ENCODE results near the gene PMFBP1.

The PMFBP1 gene

DNA sequence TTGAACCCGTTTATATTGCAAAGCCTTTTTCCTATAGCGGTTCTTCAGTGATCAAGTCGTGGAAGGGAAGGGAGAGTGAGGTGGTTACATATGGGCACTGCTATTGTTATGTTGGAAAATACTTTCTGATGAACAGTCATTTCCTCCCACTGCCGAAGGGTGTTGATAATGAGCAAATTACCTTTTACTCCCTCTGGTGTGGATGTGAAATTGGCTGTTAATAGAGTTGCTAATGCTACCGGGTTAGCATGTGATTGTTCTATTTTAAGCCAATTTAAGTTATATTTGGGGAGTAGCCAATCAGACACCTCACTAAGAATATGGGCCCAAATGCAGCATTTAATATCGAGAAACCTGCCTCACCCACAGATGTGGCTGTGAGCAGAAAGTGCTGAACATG is 15.6 kb upstream of the PMFBP1 start:
- no peak for DNase-seq

- DNase-seq, result peak; percentile 11
Measured at GRCh38 chr16:72182976-72183375, 11.0 kb upstream of the PMFBP1 start.

DNA sequence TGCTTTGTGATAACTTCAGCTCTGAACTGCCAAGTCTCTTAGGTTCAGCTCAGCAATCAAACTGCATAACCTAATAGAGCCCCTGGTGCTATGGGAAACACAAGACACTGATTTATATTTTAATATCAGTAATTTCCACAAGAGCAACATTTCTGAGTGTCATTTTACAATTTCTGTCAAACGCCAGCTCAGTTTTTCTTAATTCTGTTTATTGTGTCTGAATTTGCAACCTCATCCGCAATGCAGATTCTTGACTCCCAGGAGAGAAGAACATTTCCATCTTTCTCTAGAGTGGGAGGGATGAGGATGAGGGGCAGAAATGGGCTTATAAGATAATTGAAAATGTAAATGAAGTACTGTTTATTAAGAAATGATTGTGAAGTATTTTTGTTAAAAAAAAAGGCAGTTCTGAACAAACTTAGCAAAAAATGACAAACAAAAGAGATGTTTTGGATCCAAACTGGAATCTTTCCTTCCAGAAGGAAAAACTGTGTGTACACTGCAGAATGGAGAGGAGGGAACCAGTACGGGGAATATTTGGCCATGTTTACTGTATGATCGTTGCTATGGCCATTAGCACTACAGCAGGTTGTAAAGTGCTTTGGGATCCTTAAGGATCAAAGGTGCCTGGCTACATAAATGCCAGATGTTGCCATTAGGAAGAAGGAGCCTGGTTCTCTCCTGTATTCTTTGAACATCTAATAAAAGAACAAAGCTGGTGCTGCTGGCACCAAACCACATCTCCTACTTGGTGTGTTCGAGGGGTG is 7.4 kb upstream of the PMFBP1 start:
- DNase-seq, result no peak

- no peak for DNase-seq
Measured at GRCh38 chr16:72174726-72175125, 2.8 kb upstream of the PMFBP1 start.

- no peak for DNase-seq
Measured at GRCh38 chr16:72173997-72174396, 2.0 kb upstream of the PMFBP1 start.

DNA sequence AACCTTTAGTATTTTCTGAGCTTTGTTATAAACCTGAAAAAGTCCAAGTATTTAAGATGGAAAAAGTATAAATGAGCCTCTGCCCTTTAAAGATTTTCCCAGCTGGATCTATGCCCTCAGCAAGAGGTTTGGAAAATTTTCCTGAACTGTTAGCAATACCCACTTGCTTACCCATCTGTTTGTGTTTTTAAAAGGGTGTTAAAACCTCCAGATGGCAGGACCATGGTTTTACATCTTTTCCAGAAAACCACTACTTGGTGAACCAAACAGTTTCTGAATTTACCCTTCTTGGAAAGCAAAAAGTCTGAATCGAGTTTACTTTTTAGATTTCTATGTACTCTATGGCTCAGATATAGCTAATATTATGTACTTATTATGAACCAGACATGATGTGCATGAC is 719 bp downstream of the PMFBP1 start:
- DNase-seq, result no peak

GRCh38 chr16:72169708-72170107 is 2.2 kb downstream of the PMFBP1 start:
- no peak for DNase-seq

DNA sequence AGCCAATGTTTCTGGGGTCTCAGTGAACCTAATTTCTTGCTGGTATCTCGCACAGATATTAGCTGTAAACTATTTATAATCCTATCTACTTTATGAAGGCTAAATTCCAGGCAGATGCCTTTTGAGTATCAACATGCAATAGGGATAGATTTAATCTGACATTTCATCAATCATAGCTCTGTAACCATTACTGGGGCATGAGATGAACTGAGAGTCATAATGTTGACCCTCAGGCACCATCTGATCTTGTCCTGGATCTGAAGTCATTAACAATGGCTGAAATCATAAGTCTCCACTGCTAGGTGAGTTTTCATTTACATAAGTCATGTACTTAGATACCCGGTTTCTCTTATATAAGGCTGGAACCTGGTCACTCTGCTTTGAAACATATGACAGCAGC is 3.6 kb downstream of the PMFBP1 start:
- DNase-seq, result no peak

GRCh38 chr16:72166954-72167561 is 4.9 kb downstream of the PMFBP1 start:
- no peak for DNase-seq

- no peak for DNase-seq
Measured at GRCh38 chr16:72166151-72166550, 5.8 kb downstream of the PMFBP1 start.

DNA sequence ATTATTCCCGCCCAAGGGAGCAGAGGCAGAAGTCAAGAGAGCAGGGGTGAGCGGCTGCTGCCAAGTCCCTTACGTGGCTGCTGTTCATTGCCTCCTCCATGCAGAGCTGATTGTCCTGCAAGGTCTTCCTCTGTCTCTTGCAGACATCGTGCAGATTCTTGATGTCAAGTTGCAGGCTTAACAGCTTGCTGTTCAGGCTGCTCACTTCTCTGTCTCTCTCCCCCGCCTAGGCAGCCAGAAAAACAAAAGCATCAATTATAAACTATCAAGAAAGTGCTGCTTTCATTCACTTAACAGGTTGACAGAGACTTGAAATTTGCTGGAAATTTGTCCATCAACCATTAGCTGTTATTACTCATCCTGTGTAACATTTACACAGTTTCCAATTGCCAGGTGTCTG is 7.3 kb downstream of the PMFBP1 start:
- no peak for DNase-seq

GRCh38 chr16:72162105-72162692 is 9.8 kb downstream of the PMFBP1 start:
- no peak for DNase-seq

- no peak for DNase-seq
Measured at GRCh38 chr16:72159801-72160200, 12.2 kb downstream of the PMFBP1 start.

DNA sequence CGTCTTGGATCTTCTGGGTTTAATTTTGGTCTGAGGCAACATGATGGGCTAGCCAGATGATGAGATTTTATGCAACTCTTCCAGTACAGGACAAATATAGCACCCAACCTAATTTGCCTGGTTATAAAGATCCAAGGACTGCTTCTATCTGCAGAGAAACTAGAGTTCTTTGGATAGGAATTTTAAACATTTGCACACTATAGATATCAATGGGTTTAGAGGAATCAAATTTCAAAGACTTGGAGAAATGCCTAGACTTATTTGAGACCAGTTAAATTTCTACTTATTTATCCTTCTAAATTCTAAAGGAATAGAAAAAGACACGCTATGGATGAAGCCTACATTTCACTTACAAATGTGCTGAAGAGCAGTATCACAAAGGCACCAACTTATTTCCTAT is 12.6 kb downstream of the PMFBP1 start:
- no peak for DNase-seq

DNA sequence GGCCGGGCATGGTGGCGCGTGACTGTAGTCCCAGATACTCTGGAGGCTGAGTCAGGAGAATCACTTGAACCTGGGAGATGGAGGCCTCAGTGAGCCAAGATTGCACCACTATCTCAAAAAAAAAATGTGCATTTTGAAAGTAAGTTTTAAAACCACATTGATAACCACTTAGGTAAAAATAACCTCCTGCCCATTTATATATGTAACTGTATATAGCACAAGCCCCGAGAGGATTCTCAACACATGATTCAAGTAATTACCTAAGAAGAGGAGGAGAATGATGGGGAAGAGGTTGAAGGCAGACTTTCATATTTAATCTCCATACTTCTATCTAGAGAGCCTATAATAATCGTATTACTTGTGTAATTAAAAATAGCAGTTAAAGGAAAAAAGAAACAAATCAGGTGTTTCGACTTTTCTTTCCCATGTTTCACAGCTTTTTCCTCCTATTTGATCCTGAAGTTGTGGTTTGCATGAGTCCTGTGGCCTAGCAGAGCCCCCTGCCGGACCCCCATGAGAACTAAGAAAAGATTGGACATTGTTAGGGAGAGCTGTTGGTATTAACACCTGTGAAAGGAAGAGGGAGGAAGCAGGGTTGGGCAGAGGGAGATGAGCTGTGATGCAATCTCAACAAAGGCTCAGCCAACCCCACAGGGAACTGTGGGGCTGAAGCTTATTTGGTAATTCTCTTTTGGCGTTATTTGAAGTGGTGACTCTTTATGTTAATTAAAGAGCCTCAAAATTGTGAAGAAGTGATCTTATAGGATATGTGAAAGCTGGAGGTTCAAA is 22.1 kb downstream of the PMFBP1 start:
- DNase-seq, result no peak

DNA sequence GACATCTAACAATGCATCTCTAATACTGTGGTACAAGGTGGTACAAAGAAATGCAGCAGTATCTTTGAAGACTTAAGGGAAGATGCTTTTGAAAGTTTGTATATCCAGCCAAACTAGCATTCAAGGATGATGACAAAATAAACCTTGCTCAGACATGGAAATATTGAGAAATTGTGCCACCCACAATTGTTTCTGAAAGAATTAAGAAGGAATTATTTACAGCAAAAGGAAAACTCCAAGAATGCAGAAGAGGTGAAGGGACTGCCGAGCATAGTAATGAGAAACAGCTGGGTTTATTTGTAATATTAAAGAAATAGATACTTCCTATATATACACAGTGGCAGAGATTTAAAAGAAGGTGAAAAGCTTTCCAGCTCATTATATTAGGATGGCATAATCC is 29.5 kb downstream of the PMFBP1 start:
- DNase-seq, result no peak

GRCh38 chr16:72139908-72140307 is 32.0 kb downstream of the PMFBP1 start:
- DNase-seq, result no peak

GRCh38 chr16:72138064-72138572 is 33.8 kb downstream of the PMFBP1 start:
- no peak for DNase-seq

GRCh38 chr16:72137380-72138063 is 34.4 kb downstream of the PMFBP1 start:
- DNase-seq, result no peak

GRCh38 chr16:72134507-72134906 is 37.4 kb downstream of the PMFBP1 start:
- no peak for DNase-seq

DNA sequence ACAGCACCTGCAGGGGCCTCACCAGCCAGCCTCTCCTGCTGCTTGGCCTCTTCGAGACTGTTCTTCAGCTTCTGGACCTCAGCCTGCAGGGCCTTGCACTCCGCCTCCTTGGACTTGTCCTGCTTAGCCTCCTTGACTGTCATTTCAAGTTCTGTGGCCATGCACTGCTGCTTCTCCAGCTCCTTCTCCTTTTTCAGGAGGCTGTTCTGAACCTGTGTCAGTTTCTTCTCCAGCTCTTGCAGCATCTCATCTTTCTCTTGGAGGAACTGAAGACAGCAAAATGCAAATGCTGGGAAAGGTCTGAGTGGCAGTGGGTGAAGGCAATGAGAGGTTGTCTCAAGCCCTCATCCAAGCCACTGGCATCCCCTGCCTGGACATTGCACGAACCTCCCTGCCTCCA is 39.2 kb downstream of the PMFBP1 start:
- no peak for DNase-seq

DNA sequence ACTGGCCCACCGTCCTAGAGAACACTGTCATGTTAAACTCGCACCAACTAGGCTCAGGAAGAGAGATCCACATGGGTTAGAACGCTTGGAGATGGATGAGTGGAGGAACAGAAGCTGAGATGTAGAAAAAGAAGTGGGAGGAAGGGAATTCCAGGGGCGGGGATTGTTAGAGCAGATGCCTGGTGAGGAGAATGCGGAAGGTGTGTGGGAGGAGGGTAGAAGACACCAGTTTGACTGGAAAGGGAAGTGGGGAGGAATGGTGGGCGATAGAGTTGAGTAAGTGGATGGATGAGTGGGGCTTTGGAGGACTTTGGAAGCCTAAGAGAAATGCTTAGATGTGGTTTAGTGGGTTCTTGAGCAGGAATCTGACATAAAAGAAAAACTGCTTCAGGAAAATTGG is 40.9 kb downstream of the PMFBP1 start:
- DNase-seq, result no peak

All from CD4-positive, alpha-beta T cell treated with Interleukin-12 subunit alpha and Interleukin-12 subunit beta, for 1 hour (primary cell).